Amygdala (tissue), 56 donors: Measurements from ENCODE around the gene MSLN.
"Not testable (repeated sequence)": the region's sequence is repeated elsewhere in the genome, so short reads cannot be mapped to it uniquely, and the experiment has no call there.

ENCODE experiments used
- DNase-seq, 56 donors: peaks; one replicate each; lab custom pipeline; 2025; lab: John Stamatoyannopoulos, UW

Gene MSLN

DNA sequence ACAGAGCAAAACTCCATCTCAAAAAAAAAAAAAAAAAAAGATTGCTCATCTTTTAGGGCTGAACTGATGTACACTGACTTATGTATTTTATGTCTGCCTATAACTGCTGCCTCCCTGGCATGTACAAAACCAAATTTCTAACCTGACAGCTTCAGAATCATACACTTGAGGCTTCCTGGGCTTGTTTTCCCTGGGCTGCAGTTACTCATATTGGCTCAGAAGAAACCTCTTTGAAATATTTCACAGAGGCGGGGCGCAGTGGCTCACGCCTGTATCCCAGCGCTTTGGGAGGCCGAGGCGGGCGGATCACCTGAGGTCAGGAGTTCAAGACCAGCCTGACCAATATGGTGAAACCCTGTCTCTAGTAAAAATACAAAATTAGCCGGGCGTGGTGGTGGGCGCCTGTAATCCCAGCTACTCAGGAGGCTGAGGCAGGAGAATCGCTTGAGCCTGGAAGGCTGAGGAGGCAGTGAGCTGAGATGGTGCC lies 6.4 kb upstream of the MSLN start:
- DNase-seq, result not testable (repeated sequence)

DNA sequence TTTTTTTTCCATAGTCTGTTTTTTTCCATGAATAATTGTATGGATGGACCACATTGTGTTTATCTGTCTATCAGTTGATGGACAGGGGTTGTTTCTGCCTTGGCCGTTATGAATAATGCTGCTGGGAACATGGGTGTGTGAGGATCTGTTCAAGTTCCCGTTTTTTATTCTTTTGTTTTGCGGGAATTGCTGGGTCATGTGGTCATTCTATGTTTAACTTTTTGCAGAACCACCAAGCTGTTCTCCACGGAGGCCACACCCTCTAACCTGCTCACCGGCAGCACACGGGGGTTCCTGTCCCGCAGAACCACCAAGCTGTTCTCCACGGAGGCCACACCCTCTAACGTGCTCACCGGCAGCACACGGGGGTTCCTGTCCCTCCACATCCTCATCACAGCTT lies 5.9 kb upstream of the MSLN start:
- peak in 1 of 56 donors; percentile 4 for DNase-seq

DNA sequence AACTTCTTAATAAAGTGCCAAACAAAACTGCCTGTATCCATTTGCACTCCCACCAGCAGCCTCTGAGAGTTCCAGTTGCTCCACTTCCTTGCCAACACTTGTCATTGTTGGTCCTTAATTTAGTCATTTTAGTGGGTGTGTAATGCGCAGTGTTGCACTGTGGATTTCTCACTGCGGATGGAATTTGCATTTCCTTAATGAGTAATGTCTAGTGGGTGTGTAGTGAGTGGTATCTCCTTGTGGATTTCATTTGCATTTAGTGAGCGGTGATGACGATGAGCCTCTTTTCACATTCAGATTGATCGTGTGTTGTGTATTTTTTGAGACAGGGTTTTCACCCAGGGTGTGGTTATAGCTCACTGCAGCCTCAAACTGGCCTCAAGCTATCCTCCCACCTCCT lies 4.1 kb upstream of the MSLN start:
- no peak for DNase-seq

DNA sequence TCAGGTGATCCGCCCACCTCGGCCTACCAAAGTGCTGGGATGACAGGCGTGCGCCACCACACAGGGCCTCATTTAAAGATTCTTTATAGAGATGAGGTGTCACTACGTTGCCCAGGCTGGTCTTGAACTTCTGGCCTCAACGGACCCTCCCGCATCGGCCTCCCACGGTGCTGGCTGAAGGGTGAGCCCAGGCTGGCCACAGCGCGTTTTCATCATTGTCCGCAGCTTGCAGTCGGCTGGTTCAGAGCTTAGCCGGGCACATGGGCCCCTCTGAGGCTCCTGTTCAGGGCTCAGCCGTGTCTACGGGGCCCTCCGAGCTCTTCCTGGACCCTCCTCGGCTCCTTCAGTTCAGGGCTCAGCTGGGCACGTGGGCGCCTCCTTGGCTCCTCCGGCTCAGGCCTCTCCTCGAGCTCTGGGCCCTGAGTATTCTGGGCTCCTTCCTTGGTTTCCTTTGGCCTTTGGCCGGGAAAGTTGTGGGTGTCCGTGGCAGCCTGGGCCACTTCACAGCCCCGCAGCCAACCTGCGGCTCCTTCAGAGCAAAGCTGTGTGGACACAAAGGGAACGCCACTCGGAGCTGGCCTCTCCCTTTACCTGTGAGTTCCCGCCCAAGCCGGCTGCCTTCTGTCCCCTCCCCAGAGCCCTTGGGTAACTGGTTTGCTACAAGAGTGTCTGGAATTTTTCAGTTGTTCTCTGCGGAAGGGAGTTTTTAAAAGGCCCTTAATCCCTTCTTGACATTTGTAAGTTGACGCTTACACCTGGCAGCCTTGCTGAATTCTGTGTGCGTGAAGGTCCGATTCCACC lies 1.2 kb upstream of the MSLN start:
- no peak for DNase-seq

DNA sequence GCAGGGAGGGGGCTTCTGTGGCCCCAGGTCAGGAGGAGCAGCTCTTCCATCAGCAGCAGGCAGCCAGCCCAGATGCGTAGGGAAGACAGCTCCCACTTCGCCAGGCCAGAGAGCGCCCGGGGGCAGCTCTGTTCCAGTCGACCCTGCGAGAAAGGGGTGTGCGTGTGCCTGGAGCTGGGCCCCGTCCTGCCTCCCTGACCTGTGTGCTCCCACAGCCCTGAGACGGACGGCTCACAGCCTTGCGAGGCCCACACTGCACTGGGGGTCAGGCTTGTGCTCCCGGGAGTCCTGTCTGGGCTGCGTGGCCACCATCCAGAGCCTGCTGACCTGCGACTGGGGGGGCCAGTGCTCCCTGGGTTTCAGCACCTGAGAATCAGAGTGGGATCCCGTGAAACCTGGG lies 469 bp upstream of the MSLN start:
- no peak for DNase-seq

DNA sequence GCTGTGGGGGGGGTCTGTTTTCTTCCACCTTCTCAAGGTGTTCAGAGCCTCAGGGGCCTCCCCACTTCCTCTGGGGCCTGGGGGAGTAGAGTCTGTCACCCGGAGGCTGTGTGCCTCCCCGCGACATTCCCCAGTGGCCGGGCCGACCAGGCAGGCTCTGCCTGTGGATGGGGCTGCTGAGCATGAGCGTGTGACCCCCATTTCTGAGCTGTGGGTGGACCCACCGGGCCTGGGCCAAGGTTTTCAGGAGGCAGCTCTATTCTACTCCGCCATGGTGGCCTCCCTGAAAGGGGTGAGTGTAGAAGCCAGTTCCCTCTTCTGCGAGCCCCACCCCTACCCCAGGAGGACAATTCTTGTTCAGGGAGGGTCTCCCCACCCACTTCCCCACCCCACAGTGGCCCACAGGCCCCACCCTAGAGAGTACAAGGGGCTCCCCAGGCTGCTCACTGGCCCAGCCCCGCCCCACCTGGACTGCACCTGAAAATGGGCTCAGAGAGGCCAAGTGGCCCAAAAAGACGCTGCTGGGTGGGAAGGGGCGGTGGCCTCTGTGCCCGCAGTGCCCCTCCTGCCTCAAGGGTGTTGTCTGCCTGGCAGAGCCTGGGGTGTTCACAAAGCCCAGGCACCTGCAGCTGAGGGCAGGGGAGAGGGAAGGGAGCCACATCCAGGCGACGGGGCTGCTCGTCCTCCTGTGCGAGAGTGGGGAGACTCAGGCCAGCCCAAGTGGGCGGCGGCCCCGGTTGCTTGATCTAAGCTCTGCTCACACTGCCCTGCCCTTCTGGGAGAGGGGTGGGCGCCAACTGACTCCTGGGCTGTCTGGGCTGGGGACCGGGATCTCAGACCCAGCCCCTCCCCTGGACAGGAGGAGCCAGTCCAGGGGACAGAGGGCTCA lies 1.3 kb downstream of the MSLN start:
- DNase-seq, result no peak

DNA sequence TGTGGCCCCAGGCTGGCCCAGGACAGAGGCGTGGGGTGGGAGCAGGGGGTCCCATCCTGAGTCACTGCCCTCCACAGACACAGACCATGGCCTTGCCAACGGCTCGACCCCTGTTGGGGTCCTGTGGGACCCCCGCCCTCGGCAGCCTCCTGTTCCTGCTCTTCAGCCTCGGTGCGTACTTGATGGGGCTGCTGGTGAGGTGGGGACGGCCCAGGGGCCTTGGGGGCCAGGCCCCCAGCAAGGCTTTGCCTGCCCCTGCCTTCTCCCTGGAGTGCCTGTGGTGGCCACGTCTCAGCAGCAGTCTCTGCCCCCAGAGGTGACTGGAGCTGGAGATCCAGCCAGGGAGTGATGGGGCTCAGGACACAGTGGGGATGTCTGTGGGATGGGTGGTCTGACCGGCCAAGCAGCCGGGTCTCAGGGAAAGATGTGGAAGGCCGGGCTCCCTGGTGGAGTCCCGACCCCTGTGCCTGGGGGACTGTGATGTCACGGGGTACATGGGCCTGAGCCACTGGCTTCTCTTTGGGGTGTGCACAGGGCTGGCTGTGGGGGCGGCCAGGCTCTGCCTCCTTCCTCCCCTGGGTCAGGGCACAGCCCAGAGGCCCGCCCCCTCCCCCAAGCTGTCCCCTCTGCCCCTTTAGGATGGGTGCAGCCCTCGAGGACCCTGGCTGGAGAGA lies 2.2 kb downstream of the MSLN start:
- no peak for DNase-seq

DNA sequence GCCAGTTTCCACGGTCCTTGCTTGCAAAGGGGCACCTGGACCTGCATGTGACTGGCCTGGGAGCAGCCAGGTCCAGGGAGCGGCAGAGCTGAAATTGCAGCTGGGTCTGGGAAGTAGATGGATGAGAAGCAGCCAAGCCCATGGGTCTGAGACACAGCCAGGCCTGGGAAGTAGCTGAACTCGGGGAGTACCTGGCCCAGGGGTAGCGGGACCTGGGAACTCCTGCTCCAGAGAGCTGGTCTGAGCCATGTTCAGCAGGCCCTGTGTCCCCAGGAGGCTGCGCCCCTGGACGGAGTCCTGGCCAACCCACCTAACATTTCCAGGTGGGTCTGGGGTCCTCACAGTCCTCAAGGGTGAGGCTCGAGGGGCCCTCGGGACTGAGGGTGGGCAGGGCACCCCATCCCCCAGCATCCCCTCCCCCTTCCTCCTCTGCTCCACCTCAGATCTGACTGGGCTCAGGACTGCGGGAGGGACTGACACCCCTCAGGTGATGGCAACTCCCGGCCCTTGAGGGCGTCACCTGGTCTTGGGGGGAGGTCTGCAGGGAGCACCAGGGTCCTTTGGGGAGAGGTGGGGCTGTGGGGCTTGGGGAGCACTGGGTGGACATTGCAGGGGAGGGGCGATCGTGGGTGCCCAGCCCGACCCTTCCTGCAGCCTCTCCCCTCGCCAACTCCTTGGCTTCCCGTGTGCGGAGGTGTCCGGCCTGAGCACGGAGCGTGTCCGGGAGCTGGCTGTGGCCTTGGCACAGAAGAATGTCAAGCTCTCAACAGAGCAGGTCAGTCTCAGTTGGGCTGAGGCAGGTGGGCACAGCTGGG lies 3.0 kb downstream of the MSLN start:
- DNase-seq, result no peak

DNA sequence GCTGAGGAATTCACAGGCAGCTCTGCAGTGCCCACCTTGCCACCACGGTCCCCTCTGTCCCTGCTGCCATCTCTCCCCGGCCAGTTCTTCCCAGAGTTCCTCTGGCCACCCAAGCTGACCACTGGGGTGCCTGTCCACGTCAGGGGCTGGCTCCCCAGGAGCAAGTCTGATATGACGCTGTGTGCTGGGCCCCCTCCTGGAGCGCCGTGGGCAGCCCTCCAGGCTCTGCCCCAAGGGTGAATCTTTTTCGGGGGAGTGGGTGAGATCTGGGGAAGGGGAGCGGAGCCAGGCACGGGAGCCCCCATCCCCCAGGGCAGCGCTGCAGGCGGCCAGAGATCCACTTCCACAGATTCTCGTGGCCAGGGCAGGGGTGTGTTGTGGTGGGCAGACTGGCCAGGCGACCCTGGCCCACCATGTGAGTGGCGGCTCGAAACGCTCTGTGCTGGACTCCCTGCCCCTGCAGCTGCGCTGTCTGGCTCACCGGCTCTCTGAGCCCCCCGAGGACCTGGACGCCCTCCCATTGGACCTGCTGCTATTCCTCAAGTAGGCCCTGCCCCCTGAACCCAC lies 3.7 kb downstream of the MSLN start:
- DNase-seq, result no peak

DNA sequence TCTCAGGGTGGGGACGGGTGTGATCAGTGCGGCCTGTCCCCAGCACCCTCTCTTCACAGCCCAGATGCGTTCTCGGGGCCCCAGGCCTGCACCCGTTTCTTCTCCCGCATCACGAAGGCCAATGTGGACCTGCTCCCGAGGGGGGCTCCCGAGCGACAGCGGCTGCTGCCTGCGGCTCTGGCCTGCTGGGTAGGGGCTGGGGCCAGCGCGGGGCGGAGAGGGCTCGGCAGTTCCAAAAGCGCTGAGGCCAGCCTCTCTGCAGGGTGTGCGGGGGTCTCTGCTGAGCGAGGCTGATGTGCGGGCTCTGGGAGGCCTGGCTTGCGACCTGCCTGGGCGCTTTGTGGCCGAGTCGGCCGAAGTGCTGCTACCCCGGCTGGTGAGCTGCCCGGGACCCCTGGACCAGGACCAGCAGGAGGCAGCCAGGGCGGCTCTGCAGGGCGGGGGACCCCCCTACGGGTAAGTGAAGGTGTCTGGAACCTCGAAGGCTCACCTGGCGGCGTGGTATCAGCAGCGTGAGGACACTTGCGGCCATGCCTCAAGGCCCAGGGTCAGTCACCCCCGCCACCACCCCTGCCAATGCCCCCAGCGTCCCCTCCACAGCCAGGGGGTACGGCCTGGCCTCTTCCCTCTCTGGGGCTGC lies 4.4 kb downstream of the MSLN start:
- DNase-seq, result no peak

DNA sequence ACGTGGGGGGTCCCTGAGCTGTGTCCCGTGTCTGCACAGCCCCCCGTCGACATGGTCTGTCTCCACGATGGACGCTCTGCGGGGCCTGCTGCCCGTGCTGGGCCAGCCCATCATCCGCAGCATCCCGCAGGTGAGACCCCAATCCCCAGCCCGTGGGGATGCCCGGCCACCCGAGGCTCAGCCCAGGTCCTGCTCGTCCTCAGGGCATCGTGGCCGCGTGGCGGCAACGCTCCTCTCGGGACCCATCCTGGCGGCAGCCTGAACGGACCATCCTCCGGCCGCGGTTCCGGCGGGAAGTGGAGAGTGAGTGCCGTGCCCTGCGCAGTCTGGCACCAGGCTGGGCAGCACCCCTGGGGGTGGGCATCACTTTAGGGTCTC lies 4.9 kb downstream of the MSLN start:
- no peak for DNase-seq

DNA sequence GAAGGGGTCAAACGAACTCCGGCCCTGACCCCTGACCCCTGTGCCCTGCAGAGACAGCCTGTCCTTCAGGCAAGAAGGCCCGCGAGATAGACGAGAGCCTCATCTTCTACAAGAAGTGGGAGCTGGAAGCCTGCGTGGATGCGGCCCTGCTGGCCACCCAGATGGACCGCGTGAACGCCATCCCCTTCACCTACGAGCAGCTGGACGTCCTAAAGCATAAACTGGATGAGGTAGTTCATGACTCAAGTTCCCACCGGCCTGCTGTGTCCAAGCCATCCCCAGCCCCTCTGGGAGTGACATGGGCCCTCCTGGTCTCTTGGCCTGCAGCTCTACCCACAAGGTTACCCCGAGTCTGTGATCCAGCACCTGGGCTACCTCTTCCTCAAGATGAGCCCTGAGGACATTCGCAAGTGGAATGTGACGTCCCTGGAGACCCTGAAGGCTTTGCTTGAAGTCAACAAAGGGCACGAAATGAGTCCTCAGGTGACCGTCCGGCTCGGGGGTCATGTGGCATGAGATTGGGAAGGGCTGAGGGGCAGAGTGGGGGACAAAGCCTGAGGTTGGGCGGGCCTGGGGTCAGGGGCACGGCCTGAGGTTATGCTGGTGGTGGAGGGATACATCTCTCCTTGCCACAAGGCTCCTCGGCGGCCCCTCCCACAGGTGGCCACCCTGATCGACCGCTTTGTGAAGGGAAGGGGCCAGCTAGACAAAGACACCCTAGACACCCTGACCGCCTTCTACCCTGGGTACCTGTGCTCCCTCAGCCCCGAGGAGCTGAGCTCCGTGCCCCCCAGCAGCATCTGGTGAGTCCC lies 5.7 kb downstream of the MSLN start:
- DNase-seq, result no peak

DNA sequence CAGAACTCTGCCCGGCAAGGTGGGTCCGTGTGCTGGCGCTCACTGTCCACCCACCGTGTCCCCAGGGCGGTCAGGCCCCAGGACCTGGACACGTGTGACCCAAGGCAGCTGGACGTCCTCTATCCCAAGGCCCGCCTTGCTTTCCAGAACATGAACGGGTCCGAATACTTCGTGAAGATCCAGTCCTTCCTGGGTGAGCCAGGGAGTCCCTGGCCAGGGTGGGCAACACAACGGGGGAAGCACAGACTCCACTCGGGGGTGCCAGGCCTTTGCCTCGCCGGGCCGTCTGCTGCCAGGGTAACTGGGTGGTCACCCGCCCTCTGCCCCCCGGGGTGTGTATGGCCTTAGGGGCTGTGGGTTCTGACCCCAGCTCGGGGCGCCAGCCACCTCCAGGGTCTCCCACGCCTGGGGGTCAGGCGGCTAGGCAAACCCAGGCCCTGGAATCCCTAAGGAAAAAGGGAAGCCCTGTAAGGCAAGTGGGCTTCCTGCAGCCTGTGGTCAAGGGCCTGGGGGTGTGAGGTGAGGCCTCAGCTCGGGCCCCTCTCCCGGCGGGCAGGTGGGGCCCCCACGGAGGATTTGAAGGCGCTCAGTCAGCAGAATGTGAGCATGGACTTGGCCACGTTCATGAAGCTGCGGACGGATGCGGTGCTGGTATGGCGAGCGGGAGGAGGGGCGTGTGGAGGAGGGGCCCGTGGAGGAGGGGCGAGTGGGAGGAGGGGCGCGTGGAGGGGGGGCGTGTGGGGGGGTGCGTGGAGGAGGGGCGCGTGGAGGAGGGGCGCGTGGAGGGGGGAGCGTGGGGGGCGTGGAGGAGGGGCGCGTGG lies 6.5 kb downstream of the MSLN start:
- no peak for DNase-seq

DNA sequence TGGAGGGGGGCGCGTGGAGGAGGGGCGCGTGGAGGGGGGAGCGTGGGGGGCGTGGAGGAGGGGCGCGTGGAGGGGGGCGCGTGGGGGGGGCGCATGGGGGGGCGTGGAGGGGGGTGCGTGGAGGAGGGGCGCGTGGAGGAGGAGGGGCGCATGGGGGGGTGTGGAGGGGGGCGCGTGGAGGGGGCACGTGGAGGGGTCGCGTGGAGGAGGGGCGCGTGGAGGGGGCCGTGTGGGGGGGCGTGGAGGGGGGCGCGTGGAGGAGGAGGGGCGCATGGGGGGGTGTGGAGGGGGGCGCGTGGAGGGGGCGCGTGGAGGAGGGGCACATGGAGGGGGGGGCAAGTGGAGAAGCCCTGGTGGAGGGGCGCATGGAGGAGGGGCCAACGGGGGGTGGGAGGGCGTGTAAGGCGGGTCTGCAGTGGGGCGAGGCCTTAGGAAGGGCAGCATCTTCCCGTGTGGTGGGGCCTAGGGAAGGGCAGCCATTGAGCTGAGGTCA lies 7.3 kb downstream of the MSLN start:
- no peak for DNase-seq

DNA sequence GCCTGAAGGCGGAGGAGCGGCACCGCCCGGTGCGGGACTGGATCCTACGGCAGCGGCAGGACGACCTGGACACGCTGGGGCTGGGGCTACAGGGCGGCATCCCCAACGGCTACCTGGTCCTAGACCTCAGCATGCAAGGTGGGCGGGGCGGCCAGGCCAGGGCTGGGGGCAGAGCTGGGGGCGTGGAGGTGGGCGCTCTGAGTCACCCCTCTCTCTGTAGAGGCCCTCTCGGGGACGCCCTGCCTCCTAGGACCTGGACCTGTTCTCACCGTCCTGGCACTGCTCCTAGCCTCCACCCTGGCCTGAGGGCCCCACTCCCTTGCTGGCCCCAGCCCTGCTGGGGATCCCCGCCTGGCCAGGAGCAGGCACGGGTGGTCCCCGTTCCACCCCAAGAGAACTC lies 7.9 kb downstream of the MSLN start:
- no peak for DNase-seq

DNA sequence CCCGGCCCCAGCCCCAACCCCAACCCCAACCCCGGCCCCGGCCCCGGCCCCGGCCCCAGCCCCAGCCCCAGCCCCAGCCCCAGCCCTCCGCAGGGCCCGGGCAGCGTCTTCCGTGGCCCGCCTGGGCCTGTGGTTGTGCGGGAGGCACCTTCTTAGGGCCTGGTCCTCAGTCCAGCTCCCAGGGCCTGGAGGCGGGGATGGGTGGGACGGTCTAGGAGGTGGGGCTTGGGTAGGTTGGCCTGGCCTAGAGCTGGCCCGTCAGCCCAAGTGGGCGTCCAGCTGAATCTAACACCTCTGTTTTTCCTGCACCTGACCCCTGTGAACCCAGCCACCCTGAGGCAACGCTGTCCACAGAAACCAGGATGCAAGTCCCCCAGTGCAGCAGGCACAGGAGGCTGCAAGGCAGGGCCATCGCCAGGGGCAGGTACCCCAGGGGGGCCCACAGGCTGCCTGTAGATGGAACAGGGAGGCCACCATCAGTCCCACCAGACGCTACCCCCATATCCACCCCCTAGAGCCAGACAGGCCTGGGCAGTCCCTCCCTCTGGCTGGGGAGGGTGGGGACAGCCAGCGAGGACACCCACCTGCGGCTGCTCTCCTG lies 8.8 kb downstream of the MSLN start:
- no peak for DNase-seq

DNA sequence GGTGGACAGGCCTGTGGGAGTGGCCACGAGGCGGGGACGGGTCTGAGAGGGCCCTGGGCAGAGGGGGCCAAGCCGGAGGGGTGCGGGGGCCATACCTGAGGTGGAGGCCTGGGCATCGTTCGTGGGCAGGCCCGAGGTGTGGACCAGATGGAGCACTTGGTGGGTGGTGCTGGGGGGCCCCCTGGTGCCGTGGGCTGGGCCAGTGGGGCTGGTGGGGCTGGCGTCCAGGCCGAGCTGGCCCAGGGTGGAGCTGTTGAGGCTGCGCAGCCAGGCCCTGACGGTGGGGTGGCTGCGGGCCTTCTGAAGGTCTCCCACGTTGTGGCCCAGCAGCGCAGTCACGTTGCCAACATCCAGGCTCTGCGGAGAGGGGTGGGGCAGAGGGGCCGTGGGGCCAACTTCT lies 9.4 kb downstream of the MSLN start:
- no peak for DNase-seq
